ENCODE results near the gene ACTR3C.

Gene ACTR3C

DNA sequence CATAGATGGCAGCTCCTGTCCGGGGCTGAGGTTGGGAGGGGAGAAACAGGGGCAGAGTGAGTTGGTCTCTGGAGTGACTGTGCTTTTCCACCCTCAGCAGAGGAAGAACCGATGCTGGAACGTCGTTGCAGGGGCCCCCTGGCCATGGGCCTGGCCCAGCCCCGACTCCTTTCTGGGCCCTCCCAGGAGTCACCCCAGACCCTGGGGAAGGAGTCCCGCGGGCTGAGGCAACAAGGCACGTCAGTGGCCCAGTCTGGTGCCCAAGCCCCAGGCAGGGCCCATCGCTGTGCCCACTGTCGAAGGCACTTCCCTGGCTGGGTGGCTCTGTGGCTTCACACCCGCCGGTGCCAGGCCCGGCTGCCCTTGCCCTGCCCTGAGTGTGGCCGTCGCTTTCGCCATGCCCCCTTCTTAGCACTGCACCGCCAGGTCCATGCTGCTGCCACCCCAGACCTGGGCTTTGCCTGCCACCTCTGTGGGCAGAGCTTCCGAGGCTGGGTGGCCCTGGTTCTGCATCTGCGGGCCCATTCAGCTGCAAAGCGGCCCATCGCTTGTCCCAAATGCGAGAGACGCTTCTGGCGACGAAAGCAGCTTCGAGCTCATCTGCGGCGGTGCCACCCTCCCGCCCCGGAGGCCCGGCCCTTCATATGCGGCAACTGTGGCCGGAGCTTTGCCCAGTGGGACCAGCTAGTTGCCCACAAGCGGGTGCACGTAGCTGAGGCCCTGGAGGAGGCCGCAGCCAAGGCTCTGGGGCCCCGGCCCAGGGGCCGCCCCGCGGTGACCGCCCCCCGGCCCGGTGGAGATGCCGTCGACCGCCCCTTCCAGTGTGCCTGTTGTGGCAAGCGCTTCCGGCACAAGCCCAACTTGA, 48.0 kb upstream of the ACTR3C start:
- TF ChIP-seq, protein P1, sequence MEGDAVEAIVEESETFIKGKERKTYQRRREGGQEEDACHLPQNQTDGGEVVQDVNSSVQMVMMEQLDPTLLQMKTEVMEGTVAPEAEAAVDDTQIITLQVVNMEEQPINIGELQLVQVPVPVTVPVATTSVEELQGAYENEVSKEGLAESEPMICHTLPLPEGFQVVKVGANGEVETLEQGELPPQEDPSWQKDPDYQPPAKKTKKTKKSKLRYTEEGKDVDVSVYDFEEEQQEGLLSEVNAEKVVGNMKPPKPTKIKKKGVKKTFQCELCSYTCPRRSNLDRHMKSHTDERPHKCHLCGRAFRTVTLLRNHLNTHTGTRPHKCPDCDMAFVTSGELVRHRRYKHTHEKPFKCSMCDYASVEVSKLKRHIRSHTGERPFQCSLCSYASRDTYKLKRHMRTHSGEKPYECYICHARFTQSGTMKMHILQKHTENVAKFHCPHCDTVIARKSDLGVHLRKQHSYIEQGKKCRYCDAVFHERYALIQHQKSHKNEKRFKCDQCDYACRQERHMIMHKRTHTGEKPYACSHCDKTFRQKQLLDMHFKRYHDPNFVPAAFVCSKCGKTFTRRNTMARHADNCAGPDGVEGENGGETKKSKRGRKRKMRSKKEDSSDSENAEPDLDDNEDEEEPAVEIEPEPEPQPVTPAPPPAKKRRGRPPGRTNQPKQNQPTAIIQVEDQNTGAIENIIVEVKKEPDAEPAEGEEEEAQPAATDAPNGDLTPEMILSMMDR (IDR thresholded peaks at IDR 0.05; ENCODE audit: insufficient read depth, low read length, poor library complexity, severe bottlenecking), result no peak
- TF ChIP-seq EZH2phosphoT487 (conservative IDR thresholded peaks at IDR 0.05; ENCODE audit: low read length), result no peak
- no peaks in the 10 kb centered on the region for H3K9me2 ChIP-seq (replicated peaks; ENCODE audit: insufficient read depth, low read length)
- no peak overlapping the region for H3K9ac ChIP-seq (ENCODE audit: low read length)
- H3K79me2 ChIP-seq (ENCODE audit: insufficient read depth, low read length), result no peaks in the 10 kb centered on the region
- no peak overlapping the region for H3K4me2 ChIP-seq (ENCODE audit: low read depth, low read length, poor library complexity, severe bottlenecking)
- no peak overlapping the region for H3K27ac ChIP-seq (ENCODE audit: low read depth, low read length)
- no peaks in the 10 kb centered on the region for H3K36me3 ChIP-seq (ENCODE audit: low read length)
- no peak overlapping the region for H3K4me3 ChIP-seq (ENCODE audit: insufficient read depth, low read length, poor library complexity, severe bottlenecking)
- no peaks in the 10 kb centered on the region for H4K20me1 ChIP-seq (ENCODE audit: low read depth, low read length)
- H2AFZ ChIP-seq (ENCODE audit: low read depth, low read length, severe bottlenecking), result no peak overlapping the region
- H3F3A ChIP-seq (ENCODE audit: insufficient read depth), result peaks cover 18% of the 10 kb centered on the region; the same call in 1 of the 2 replicates
- no peaks in the 10 kb centered on the region for H3K27me3 ChIP-seq (ENCODE audit: low read length)
- no peaks in the 10 kb centered on the region for H3K9me3 ChIP-seq (ENCODE audit: insufficient read depth, low read length)

DNA sequence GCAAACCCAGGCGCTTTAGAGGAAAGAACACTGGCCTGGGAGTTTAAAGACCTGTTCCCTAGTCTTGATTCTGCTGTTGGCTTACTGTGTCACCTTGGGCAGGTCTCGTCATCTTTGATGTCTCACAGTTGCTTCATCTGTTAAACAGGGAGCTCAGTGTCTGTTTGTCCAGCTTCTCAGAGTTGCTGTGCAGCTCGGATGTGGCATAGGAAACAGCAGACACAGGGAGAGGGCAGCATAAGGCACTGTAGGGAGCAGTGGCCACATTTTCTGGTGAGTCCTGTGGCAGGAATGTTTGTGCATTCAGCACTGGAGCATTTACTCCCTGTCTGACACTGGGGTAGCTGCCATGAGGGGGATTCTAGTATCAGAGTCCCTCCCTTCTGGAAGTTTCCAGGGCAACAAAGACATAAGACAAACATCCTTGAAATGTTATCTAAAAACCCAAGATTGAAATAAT, 47.3 kb upstream of the ACTR3C start:
- Histone ChIP-seq H3K9ac (ENCODE audit: low read length) (no peak overlapping the region), H3K9me2 (replicated peaks; ENCODE audit: insufficient read depth, low read length) (no peaks in the 10 kb centered on the region), H3K27ac (ENCODE audit: low read depth, low read length) (no peak overlapping the region), H4K20me1 (ENCODE audit: low read depth, low read length) (no peaks in the 10 kb centered on the region), H3K4me3 (ENCODE audit: insufficient read depth, low read length, poor library complexity, severe bottlenecking) (no peak overlapping the region), H3K9me3 (ENCODE audit: insufficient read depth, low read length) (no peaks in the 10 kb centered on the region), H2AFZ (ENCODE audit: low read depth, low read length, severe bottlenecking) (no peak overlapping the region), H3F3A (ENCODE audit: insufficient read depth) (peaks cover 11% of the 10 kb centered on the region; the same call in 1 of the 2 replicates), H3K36me3 (ENCODE audit: low read length) (no peaks in the 10 kb centered on the region), H3K4me2 (ENCODE audit: low read depth, low read length, poor library complexity, severe bottlenecking) (no peak overlapping the region), H3K79me2 (ENCODE audit: insufficient read depth, low read length) (no peaks in the 10 kb centered on the region), H3K27me3 (ENCODE audit: low read length) (no peaks in the 10 kb centered on the region)
- TF ChIP-seq, protein P1 (IDR thresholded peaks at IDR 0.05; ENCODE audit: insufficient read depth, low read length, poor library complexity, severe bottlenecking), result no peak
- TF ChIP-seq EZH2phosphoT487 (conservative IDR thresholded peaks at IDR 0.05; ENCODE audit: low read length), result no peak

DNA sequence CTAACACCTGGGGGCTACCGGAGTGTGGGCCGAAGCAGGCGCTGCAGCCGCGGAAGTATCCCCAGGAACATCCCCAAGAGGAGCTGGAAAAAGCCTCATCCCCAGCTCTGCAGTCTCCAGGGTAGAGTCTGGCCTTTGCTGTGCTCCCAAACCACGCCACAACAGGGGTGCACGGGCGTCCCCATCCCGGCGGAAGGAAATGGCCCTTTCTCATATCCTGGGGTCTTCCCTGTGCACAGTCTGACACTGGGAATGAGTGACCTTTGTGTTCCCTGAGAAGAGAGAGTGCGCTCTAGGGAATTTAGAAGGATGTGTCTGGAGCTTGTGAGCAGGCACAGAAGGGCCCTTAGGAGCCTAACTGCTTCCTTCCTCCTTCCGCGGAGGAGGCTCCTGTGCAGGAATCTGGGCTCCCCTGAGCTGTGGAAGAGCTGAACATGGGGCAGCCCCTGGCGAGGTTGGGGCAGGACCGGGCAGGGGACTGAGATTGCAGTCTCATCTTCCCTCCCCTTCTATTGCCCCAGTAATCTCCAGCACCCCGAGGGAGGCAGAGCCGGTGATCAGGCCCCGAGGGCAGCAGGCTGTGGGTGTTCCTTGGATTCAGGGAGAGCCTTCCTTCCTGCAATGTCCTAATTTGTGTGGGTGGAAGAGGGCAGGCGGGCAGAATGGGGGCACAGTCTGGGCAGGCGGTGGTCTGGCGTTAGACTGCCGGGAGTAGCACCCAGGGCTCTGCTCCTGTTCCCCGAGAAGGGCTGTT, 46.6 kb upstream of the ACTR3C start:
- H3K79me2 ChIP-seq (ENCODE audit: insufficient read depth, low read length), result no peaks in the 10 kb centered on the region

More for the DNA sequence above, 46.6 kb upstream of the ACTR3C start:
- Histone ChIP-seq H3K36me3 (ENCODE audit: low read length) (no peaks in the 10 kb centered on the region), H3K27ac (ENCODE audit: low read depth, low read length) (no peak overlapping the region), H3K9me2 (replicated peaks; ENCODE audit: insufficient read depth, low read length) (no peaks in the 10 kb centered on the region), H2AFZ (ENCODE audit: low read depth, low read length, severe bottlenecking) (no peak overlapping the region), H3K9me3 (ENCODE audit: insufficient read depth, low read length) (no peaks in the 10 kb centered on the region), H3K9ac (ENCODE audit: low read length) (peak overlapping the region; percentile 58; the same call in 1 of the 2 replicates), H3K27me3 (ENCODE audit: low read length) (no peaks in the 10 kb centered on the region), H3F3A (ENCODE audit: insufficient read depth) (peaks cover 11% of the 10 kb centered on the region; the same call in 1 of the 2 replicates), H3K4me2 (ENCODE audit: low read depth, low read length, poor library complexity, severe bottlenecking) (peak overlapping the region; percentile 73), H3K4me3 (ENCODE audit: insufficient read depth, low read length, poor library complexity, severe bottlenecking) (no peak overlapping the region), H4K20me1 (ENCODE audit: low read depth, low read length) (no peaks in the 10 kb centered on the region)
- TF ChIP-seq, protein P1 (IDR thresholded peaks at IDR 0.05; ENCODE audit: insufficient read depth, low read length, poor library complexity, severe bottlenecking), result no peak
- TF ChIP-seq EZH2phosphoT487 (conservative IDR thresholded peaks at IDR 0.05; ENCODE audit: low read length), result no peak

Data from SU-DHL-6 (cell line).